ENCODE results near the gene CDCA4. TPM values are rescaled to one million over a fixed set of nuclear protein-coding genes. Genes with fewer than 3 reads are reported as not detected.
"Not testable (repeated sequence)": the region's sequence is repeated elsewhere in the genome, so short reads cannot be mapped to it uniquely, and the experiment has no call there.

CDCA4 gene
- total RNA-seq, 1 donor from 2014 or later = 32.3 TPM

- H3K4me1 Mint-ChIP-seq = peaks cover 15% of the 10 kb centered on the region
- no peaks in the 10 kb centered on the region for H3K9me3 Mint-ChIP-seq
- no peak for TF ChIP-seq CTCF (IDR thresholded peaks at IDR 0.05; ENCODE audit: unreplicated experiment)
- no peaks in the 10 kb centered on the region for H3K36me3 Mint-ChIP-seq
- DNase-seq (ENCODE audit: low spot score in 2 of 2, unreplicated experiment in 2 of 2) = no peak
- no peak overlapping the region for H3K4me3 Mint-ChIP-seq
- peaks cover 23% of the 10 kb centered on the region for H3K27me3 Mint-ChIP-seq (ENCODE audit: low read depth)
- no peak overlapping the region for H3K27ac Mint-ChIP-seq
Measured at GRCh38 chr14:105030836-105031396, 10.0 kb upstream of the CDCA4 start.

GRCh38 chr14:105030194-105030593 is 9.3 kb upstream of the CDCA4 start:
- Mint-ChIP-seq H3K9me3 (no peaks in the 10 kb centered on the region), H3K36me3 (no peaks in the 10 kb centered on the region), H3K4me1 (peaks cover 15% of the 10 kb centered on the region), H3K27ac (no peak overlapping the region), H3K4me3 (no peak overlapping the region), H3K27me3 (ENCODE audit: low read depth) (peaks cover 23% of the 10 kb centered on the region)
- no peak for DNase-seq (ENCODE audit: low spot score in 2 of 2, unreplicated experiment in 2 of 2)
- TF ChIP-seq CTCF (IDR thresholded peaks at IDR 0.05; ENCODE audit: unreplicated experiment) = no peak

- no peak for TF ChIP-seq CTCF (IDR thresholded peaks at IDR 0.05; ENCODE audit: unreplicated experiment)
- Mint-ChIP-seq H3K27ac (no peak overlapping the region), H3K4me3 (no peak overlapping the region), H3K36me3 (no peaks in the 10 kb centered on the region), H3K9me3 (no peaks in the 10 kb centered on the region), H3K27me3 (ENCODE audit: low read depth) (peaks cover 18% of the 10 kb centered on the region), H3K4me1 (peaks cover 15% of the 10 kb centered on the region)
- DNase-seq (ENCODE audit: low spot score in 2 of 2, unreplicated experiment in 2 of 2) = no peak
Measured at GRCh38 chr14:105029402-105029801, 8.5 kb upstream of the CDCA4 start.

- Mint-ChIP-seq H3K9me3 (no peaks in the 10 kb centered on the region), H3K4me3 (no peak overlapping the region), H3K27me3 (ENCODE audit: low read depth) (peaks cover 9% of the 10 kb centered on the region), H3K36me3 (no peaks in the 10 kb centered on the region), H3K4me1 (peaks cover 11% of the 10 kb centered on the region), H3K27ac (no peak overlapping the region)
- TF ChIP-seq CTCF (IDR thresholded peaks at IDR 0.05; ENCODE audit: unreplicated experiment) = no peak
- DNase-seq (ENCODE audit: low spot score in 2 of 2, unreplicated experiment in 2 of 2) = no peak
Measured at GRCh38 chr14:105028251-105028927, 7.5 kb upstream of the CDCA4 start.

- not testable (repeated sequence) for H3K9me3 Mint-ChIP-seq; H3K27ac Mint-ChIP-seq; DNase-seq (ENCODE audit: low spot score in 2 of 2, unreplicated experiment in 2 of 2); H3K4me3 Mint-ChIP-seq; H3K27me3 Mint-ChIP-seq (ENCODE audit: low read depth); H3K36me3 Mint-ChIP-seq
- peaks cover 11% of the 10 kb centered on the region for H3K4me1 Mint-ChIP-seq
Measured at GRCh38 chr14:105027718-105028117, 6.8 kb upstream of the CDCA4 start.

GRCh38 chr14:105026802-105027563 is 6.1 kb upstream of the CDCA4 start:
- H3K27me3 Mint-ChIP-seq (ENCODE audit: low read depth) = peaks cover 5% of the 10 kb centered on the region
- H3K36me3 Mint-ChIP-seq = no peaks in the 10 kb centered on the region
- no peak overlapping the region for H3K4me3 Mint-ChIP-seq
- H3K27ac Mint-ChIP-seq = no peak overlapping the region
- peaks cover 6% of the 10 kb centered on the region for H3K4me1 Mint-ChIP-seq
- no peak for TF ChIP-seq CTCF (IDR thresholded peaks at IDR 0.05; ENCODE audit: unreplicated experiment)
- no peak for DNase-seq (ENCODE audit: low spot score in 2 of 2, unreplicated experiment in 2 of 2)
- H3K9me3 Mint-ChIP-seq = no peaks in the 10 kb centered on the region
